Forelimb muscle (tissue), 1 donor: ENCODE results near the gene CH25H. TPM values are rescaled to one million over a fixed set of nuclear protein-coding genes. Genes with fewer than 3 reads are reported as not detected.
A peak's percentile ranks its signal among the peaks of the same experiment; 100 is the strongest.
"Not testable (repeated sequence)": the region's sequence is repeated elsewhere in the genome, so short reads cannot be mapped to it uniquely, and the experiment has no call there.

ENCODE experiments used
- DNase-seq: peaks from one replicate; pipeline ENCODE4 v3.0.0-alpha.2; 2013; ENCODE audit warnings: low read depth
- polyA plus RNA-seq: library from polyadenylated mRNA; unstranded; fragments of 120-200 nt; gene quantifications from one replicate; pipeline ENCODE4 v1.2.1, GENCODE V29; 2013; ENCODE audit not compliant: insufficient read length

The CH25H gene
- polyA plus RNA-seq, result 0.35 TPM

GRCh38 chr10:89207181-89207800, at the start of gene CH25H:
CH25H (minus strand) TSS chr10:89207317; CDS start chr10:89207292, 25 bp downstream.
- no peak for DNase-seq

GRCh38 chr10:89256340-89256739, 49.2 kb upstream of the CH25H start:
- no peak for DNase-seq

GRCh38 chr10:89255793-89256192, 48.7 kb upstream of the CH25H start:
- no peak for DNase-seq

- DNase-seq, result not testable (repeated sequence)
Observed at GRCh38 chr10:89255091-89255579, 48.0 kb upstream of the CH25H start.

GRCh38 chr10:89252225-89252585, 45.1 kb upstream of the CH25H start:
- DNase-seq, result no peak

- DNase-seq, result peak; percentile 82
Observed at GRCh38 chr10:89251409-89252224, 44.5 kb upstream of the CH25H start, which contains the start of gene LIPA. LIPA (minus strand) TSS chr10:89251775; CDS start chr10:89247648, 4,127 bp downstream.

GRCh38 chr10:89250865-89251408, 43.8 kb upstream of the CH25H start:
- DNase-seq, result no peak

- no peak for DNase-seq
Observed at GRCh38 chr10:89248990-89249389, 41.9 kb upstream of the CH25H start.

- DNase-seq, result not testable (repeated sequence)
Observed at GRCh38 chr10:89247623-89248022, 40.5 kb upstream of the CH25H start.

- DNase-seq, result no peak
Observed at GRCh38 chr10:89245802-89246201, 38.7 kb upstream of the CH25H start.

GRCh38 chr10:89242840-89243568, 35.9 kb upstream of the CH25H start:
- DNase-seq, result no peak

GRCh38 chr10:89242345-89242684, 35.2 kb upstream of the CH25H start:
- no peak for DNase-seq

GRCh38 chr10:89241486-89242344, 34.6 kb upstream of the CH25H start:
- no peak for DNase-seq

- no peak for DNase-seq
Observed at GRCh38 chr10:89241026-89241425, 33.9 kb upstream of the CH25H start.

GRCh38 chr10:89240519-89240918, 33.4 kb upstream of the CH25H start:
- DNase-seq, result no peak

- DNase-seq, result no peak
Observed at GRCh38 chr10:89238956-89239644, 32.0 kb upstream of the CH25H start.

GRCh38 chr10:89237849-89238248, 30.7 kb upstream of the CH25H start:
- DNase-seq, result no peak

- DNase-seq, result no peak
Observed at GRCh38 chr10:89236226-89236797, 29.2 kb upstream of the CH25H start.

GRCh38 chr10:89235073-89235798, 28.1 kb upstream of the CH25H start:
- no peak for DNase-seq
